Fibroblast of lung (primary cell): ENCODE data around the gene LYZL6. TPM values are rescaled to one million over a fixed set of nuclear protein-coding genes. Genes with fewer than 3 reads are reported as not detected.

Experiments used
- DNase-seq, 2 donors: peaks; one replicate each; pipeline versions ENCODE4 v3.0.0 to v3.0.0-alpha.2; 2010; ENCODE audit warnings: low read depth in 2 of 2
- H2AFZ ChIP-seq: 2 replicates; pipeline ENCODE4 v1.5.1; 2012; ENCODE audit warnings: low read length, control low read depth, inconsistent platforms
- H3K27ac ChIP-seq: 2 replicates; pipeline ENCODE4 v1.5.1; 2011; ENCODE audit warnings: low read length, control low read depth; ENCODE audit not compliant: insufficient read depth
- H3K27me3 ChIP-seq: 2 replicates; pipeline ENCODE4 v1.5.1; 2011; ENCODE audit warnings: mild to moderate bottlenecking, low read length; ENCODE audit not compliant: control insufficient read depth, insufficient read depth
- H3K36me3 ChIP-seq: 2 replicates; pipeline ENCODE4 v1.5.1; 2011; ENCODE audit warnings: low read length; ENCODE audit not compliant: control insufficient read depth, insufficient read depth
- H3K4me1 ChIP-seq: 2 replicates; pipeline ENCODE4 v1.5.1; 2011; ENCODE audit warnings: low read length; ENCODE audit not compliant: control insufficient read depth, insufficient read depth; ENCODE audit errors: extremely low read depth
- H3K4me2 ChIP-seq: 2 replicates; pipeline ENCODE4 v1.5.1; 2011; ENCODE audit warnings: low read length, control low read depth; ENCODE audit not compliant: insufficient read depth; ENCODE audit errors: extremely low read depth
- H3K4me3 ChIP-seq, 4 experiments: fragments of 200-600 bp in 1 of 4; sonication (generic) in 1 of 4; replicated peaks in 1 of 4; 2 replicates each; pipeline ENCODE4 v1.5.1; 2011 to 2016; ENCODE audit warnings: low read length in 4 of 4, low read depth in 3 of 4, mild to moderate bottlenecking in 3 of 4, control low read depth in 2 of 4, inconsistent platforms in 1 of 4, mixed read lengths in 1 of 4; ENCODE audit not compliant: insufficient read depth in 1 of 4; ENCODE audit errors: control extremely low read depth in 1 of 4
- H3K79me2 ChIP-seq: 2 replicates; pipeline ENCODE4 v1.5.1; 2012; ENCODE audit warnings: mild to moderate bottlenecking, low read length, inconsistent platforms; ENCODE audit not compliant: control insufficient read depth, insufficient read depth
- H3K9ac ChIP-seq: 2 replicates; pipeline ENCODE4 v1.5.1; 2011; ENCODE audit warnings: mild to moderate bottlenecking, low read length, control low read depth; ENCODE audit not compliant: insufficient read depth
- H3K9me3 ChIP-seq: 2 replicates; pipeline ENCODE4 v1.5.1; 2012; ENCODE audit warnings: low read depth, low read length; ENCODE audit not compliant: control insufficient read depth, insufficient read depth
- H4K20me1 ChIP-seq: 2 replicates; pipeline ENCODE4 v1.5.1; 2011; ENCODE audit warnings: low read length; ENCODE audit not compliant: control insufficient read depth, insufficient read depth; ENCODE audit errors: extremely low read depth
- EZH2 ChIP-seq: IDR thresholded peaks from 2 replicates; pipeline ENCODE4 v1.5.1; 2012; ENCODE audit warnings: low read length, control low read depth, mild to moderate bottlenecking; ENCODE audit errors: missing control alignments
- polyA plus RNA-seq, 2 donors: library from polyadenylated mRNA; depleted of rRNA in 1 of 2; stranded (reverse) in 1 of 2; unstranded in 1 of 2; fragments of >200 nt; gene quantifications; 2 replicates each; pipeline ENCODE4 v1.2.1, GENCODE V29; 2011 to 2012; ENCODE audit warnings: missing spikeins in 1 of 2
- total RNA-seq: library from RNA; depleted of rRNA; stranded (reverse); fragments of >200 nt; gene quantifications from 2 replicates; pipeline ENCODE4 v1.2.1, GENCODE V29; 2014
- TF ChIP-seq, protein P1 (sequence below), 2 donors: IDR thresholded peaks in 1 of 2; conservative IDR thresholded peaks in 1 of 2; 1 replicate in 1 of 2; 2 replicates in 1 of 2; pipeline ENCODE4 v1.5.1; 2011 to 2012; ENCODE audit warnings: low read length in 2 of 2, control low read depth in 1 of 2, inconsistent platforms in 1 of 2, low read depth in 1 of 2, mild to moderate bottlenecking in 1 of 2

Gene LYZL6
- total and polyA plus RNA-seq, 2 donors (not counting 1 experiment from before 2014, with no cell fraction given): not detected

DNA sequence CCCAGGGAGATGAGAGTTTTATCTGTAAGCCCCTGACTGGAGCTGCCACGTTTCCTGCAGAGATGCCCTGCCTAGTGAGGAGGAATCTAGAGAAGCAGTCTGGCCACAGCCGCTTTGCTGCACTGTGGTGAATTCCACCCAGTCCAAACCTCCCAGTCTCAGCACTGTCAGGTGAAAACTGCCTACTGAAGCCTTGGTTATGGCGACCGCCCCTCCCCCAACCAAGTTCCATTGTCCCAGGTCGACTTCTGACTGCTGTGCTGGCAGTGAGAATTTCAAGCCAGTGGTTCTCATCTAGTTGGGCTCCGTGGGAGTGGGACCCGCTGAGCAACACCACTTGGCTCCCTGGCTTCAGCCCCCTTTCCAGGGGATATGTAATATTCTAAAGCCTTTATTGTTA is 10.2 kb upstream of the LYZL6 start:
- no peaks in the 10 kb centered on the region for H3K4me1 ChIP-seq
- TF ChIP-seq, protein P1, sequence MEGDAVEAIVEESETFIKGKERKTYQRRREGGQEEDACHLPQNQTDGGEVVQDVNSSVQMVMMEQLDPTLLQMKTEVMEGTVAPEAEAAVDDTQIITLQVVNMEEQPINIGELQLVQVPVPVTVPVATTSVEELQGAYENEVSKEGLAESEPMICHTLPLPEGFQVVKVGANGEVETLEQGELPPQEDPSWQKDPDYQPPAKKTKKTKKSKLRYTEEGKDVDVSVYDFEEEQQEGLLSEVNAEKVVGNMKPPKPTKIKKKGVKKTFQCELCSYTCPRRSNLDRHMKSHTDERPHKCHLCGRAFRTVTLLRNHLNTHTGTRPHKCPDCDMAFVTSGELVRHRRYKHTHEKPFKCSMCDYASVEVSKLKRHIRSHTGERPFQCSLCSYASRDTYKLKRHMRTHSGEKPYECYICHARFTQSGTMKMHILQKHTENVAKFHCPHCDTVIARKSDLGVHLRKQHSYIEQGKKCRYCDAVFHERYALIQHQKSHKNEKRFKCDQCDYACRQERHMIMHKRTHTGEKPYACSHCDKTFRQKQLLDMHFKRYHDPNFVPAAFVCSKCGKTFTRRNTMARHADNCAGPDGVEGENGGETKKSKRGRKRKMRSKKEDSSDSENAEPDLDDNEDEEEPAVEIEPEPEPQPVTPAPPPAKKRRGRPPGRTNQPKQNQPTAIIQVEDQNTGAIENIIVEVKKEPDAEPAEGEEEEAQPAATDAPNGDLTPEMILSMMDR (conservative IDR thresholded peaks at IDR 0.05 in 1 of 2, IDR thresholded peaks at IDR 0.05 in 1 of 2; ENCODE audit: low read depth in 1 of 2, low read length in 2 of 2): no peak
- no peak for TF ChIP-seq EZH2
- H4K20me1 ChIP-seq: no peaks in the 10 kb centered on the region
- no peak overlapping the region for H3K4me3 ChIP-seq
- H2AFZ ChIP-seq: no peak overlapping the region
- no peaks in the 10 kb centered on the region for H3K36me3 ChIP-seq
- H3K27ac ChIP-seq: no peak overlapping the region
- no peak for DNase-seq
- H3K9ac ChIP-seq: no peak overlapping the region
- H3K79me2 ChIP-seq: no peaks in the 10 kb centered on the region
- no peak overlapping the region for H3K4me2 ChIP-seq
- peaks cover 6% of the 10 kb centered on the region for H3K27me3 ChIP-seq
- no peaks in the 10 kb centered on the region for H3K9me3 ChIP-seq

DNA sequence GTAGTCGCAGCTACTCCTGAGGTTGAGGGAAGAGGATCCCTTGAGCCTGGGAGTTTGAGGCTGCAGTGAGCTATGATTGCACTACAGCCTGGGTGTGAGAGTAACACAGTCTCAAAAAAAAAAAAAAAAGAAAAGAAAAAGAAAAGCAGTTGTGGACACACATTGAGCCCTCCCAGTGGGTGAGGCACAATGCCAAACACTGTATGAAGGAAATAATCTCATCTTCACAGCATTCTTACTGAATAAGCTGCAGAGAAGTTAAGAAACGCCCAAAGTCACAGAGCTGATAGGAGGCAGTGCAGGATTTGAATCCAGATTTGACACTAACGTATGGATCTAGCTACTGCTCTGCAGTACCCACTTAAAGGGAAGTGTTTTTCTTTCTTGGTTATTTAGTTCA is 5.9 kb upstream of the LYZL6 start:
- TF ChIP-seq EZH2: no peak
- TF ChIP-seq, protein P1 (conservative IDR thresholded peaks at IDR 0.05 in 1 of 2, IDR thresholded peaks at IDR 0.05 in 1 of 2; ENCODE audit: low read depth in 1 of 2, low read length in 2 of 2): no peak
- H2AFZ ChIP-seq: no peak overlapping the region

DNA sequence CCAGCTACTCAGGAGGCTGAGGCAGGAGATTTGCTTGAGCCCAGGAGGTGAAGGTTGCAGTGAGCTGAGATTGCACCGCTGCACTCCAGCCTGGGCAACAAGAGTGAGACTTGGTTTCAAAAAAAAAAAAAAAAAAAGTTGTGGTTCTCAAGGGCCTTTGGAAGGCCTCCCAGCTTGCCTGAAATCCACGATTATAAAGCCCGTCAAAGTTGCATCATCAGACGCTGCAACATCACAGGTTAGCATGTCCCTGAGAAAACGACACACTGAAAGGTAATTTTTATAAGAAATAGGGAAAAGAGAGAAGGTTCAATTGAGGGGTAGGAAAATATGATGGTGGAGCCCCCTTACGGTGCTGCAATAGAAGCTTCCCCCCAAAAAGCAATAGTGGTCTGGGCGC is 4.6 kb upstream of the LYZL6 start:
- TF ChIP-seq EZH2: no peak
- TF ChIP-seq, protein P1 (conservative IDR thresholded peaks at IDR 0.05 in 1 of 2, IDR thresholded peaks at IDR 0.05 in 1 of 2; ENCODE audit: low read depth in 1 of 2, low read length in 2 of 2): no peak
- Histone ChIP-seq H3K79me2 (no peaks in the 10 kb centered on the region), H4K20me1 (no peaks in the 10 kb centered on the region), H3K27me3 (peaks cover 6% of the 10 kb centered on the region), H3K9ac (no peak overlapping the region), H3K27ac (no peak overlapping the region), H3K36me3 (no peaks in the 10 kb centered on the region), H3K4me3 (no peak overlapping the region), H3K4me2 (no peak overlapping the region), H2AFZ (no peak overlapping the region), H3K9me3 (no peaks in the 10 kb centered on the region), H3K4me1 (no peaks in the 10 kb centered on the region)
- DNase-seq: no peak

More for the DNA sequence above, 5.9 kb upstream of the LYZL6 start:
- Histone ChIP-seq H3K36me3 (no peaks in the 10 kb centered on the region), H3K9ac (no peak overlapping the region), H3K4me2 (no peak overlapping the region), H3K27ac (no peak overlapping the region), H3K9me3 (no peaks in the 10 kb centered on the region), H4K20me1 (no peaks in the 10 kb centered on the region), H3K4me3 (no peak overlapping the region), H3K27me3 (peaks cover 6% of the 10 kb centered on the region), H3K4me1 (no peaks in the 10 kb centered on the region), H3K79me2 (no peaks in the 10 kb centered on the region)
- no peak for DNase-seq
